Measurements from ENCODE around the gene SPIC.

Gene SPIC

GRCh38 chr12:101498252-101498651, 23.1 kb downstream of the SPIC start:
- TF ChIP-seq REST (IDR thresholded peaks at IDR 0.05; ENCODE audit: insufficient read depth in 1 of 2, low read depth in 2 of 2, low read length in 2 of 2) (no peak), SIN3A (IDR thresholded peaks at IDR 0.05; ENCODE audit: borderline replicate concordance, insufficient read depth, low read length) (no peak), FOXP2 (optimal IDR thresholded peaks at IDR 0.05; ENCODE audit: borderline replicate concordance, extremely low read depth, extremely low read length, insufficient read depth) (no peak), POLR2AphosphoS5 (IDR thresholded peaks at IDR 0.05; ENCODE audit: low read depth, low read length) (no peak), TAF1 (IDR thresholded peaks at IDR 0.05; ENCODE audit: borderline replicate concordance, insufficient read depth, low read length) (no peak)

- TF ChIP-seq POLR2AphosphoS5 (IDR thresholded peaks at IDR 0.05; ENCODE audit: low read depth, low read length) = no peak
- TF ChIP-seq REST (IDR thresholded peaks at IDR 0.05; ENCODE audit: insufficient read depth in 1 of 2, low read depth in 2 of 2, low read length in 2 of 2) = no peak
- TF ChIP-seq FOXP2 (optimal IDR thresholded peaks at IDR 0.05; ENCODE audit: borderline replicate concordance, extremely low read depth, extremely low read length, insufficient read depth) = no peak
- no peak for TF ChIP-seq SIN3A (IDR thresholded peaks at IDR 0.05; ENCODE audit: borderline replicate concordance, insufficient read depth, low read length)
- TF ChIP-seq TAF1 (IDR thresholded peaks at IDR 0.05; ENCODE audit: borderline replicate concordance, insufficient read depth, low read length) = no peak
Measured at GRCh38 chr12:101501410-101501995, 26.4 kb downstream of the SPIC start.

GRCh38 chr12:101521136-101521535, 46.0 kb downstream of the SPIC start:
- TF ChIP-seq REST (IDR thresholded peaks at IDR 0.05; ENCODE audit: insufficient read depth in 1 of 2, low read depth in 2 of 2, low read length in 2 of 2) (no peak), FOXP2 (optimal IDR thresholded peaks at IDR 0.05; ENCODE audit: borderline replicate concordance, extremely low read depth, extremely low read length, insufficient read depth) (no peak), POLR2AphosphoS5 (IDR thresholded peaks at IDR 0.05; ENCODE audit: low read depth, low read length) (no peak)

- TF ChIP-seq SIN3A (IDR thresholded peaks at IDR 0.05; ENCODE audit: borderline replicate concordance, insufficient read depth, low read length) = no peak
- no peak for TF ChIP-seq FOXP2 (optimal IDR thresholded peaks at IDR 0.05; ENCODE audit: borderline replicate concordance, extremely low read depth, extremely low read length, insufficient read depth)
- TF ChIP-seq POLR2AphosphoS5 (IDR thresholded peaks at IDR 0.05; ENCODE audit: low read depth, low read length) = no peak
- no peak for TF ChIP-seq TAF1 (IDR thresholded peaks at IDR 0.05; ENCODE audit: borderline replicate concordance, insufficient read depth, low read length)
- no peak for TF ChIP-seq REST (IDR thresholded peaks at IDR 0.05; ENCODE audit: insufficient read depth in 1 of 2, low read depth in 2 of 2, low read length in 2 of 2)
Measured at GRCh38 chr12:101527682-101528081, 52.5 kb downstream of the SPIC start.
